ENCODE data around the gene NCOA7. TPM values are rescaled to one million over a fixed set of nuclear protein-coding genes. Genes with fewer than 3 reads are reported as not detected.

Gene NCOA7
- total RNA-seq, 2 donors from 2014 or later = 11.4 to 15.2 TPM

GRCh38 chr6:125962900-125963497 is 172.2 kb downstream of the NCOA7 start:
- H3K27ac Mint-ChIP-seq = no peak overlapping the region
- Histone ChIP-seq H3K4me3 (ENCODE audit: low read length) (peak overlapping the region; percentile 61), H3K4me1 (ENCODE audit: control insufficient read depth, insufficient read depth, low read length) (no peaks in the 10 kb centered on the region), H3K9ac (ENCODE audit: extremely low read depth, low read length, poor library complexity, severe bottlenecking) (no peak overlapping the region), H3K27me3 (ENCODE audit: control insufficient read depth, insufficient read depth, low read length, poor library complexity, severe bottlenecking) (no peaks in the 10 kb centered on the region), H3K27ac (ENCODE audit: low read depth, low read length) (no peak overlapping the region), H3K9me3 (ENCODE audit: control insufficient read depth, low read length) (no peaks in the 10 kb centered on the region), H3K36me3 (ENCODE audit: control insufficient read depth, insufficient read depth, low read length) (peaks cover 6% of the 10 kb centered on the region)
- H3K9me3 Mint-ChIP-seq = no peaks in the 10 kb centered on the region
- WGBS, 2 experiments (ENCODE audit: insufficient coverage in 1 of 2, insufficient read length in 1 of 2) = 81 to 99% methylated on average over 7 to 8 of the region's 8 CpGs
- no peaks in the 10 kb centered on the region for H3K27me3 Mint-ChIP-seq (ENCODE audit: insufficient read depth)
- no peak for DNase-seq
- TF ChIP-seq CTCF (conservative IDR thresholded peaks at IDR 0.05) = no peak
- peak overlapping the region; percentile 14 for H3K4me3 Mint-ChIP-seq
- H3K36me3 Mint-ChIP-seq (ENCODE audit: low read depth) = peaks cover 7% of the 10 kb centered on the region
- peaks cover 25% of the 10 kb centered on the region for H3K4me1 Mint-ChIP-seq

- Mint-ChIP-seq H3K36me3 (ENCODE audit: low read depth) (peaks cover 15% of the 10 kb centered on the region), H3K4me1 (peaks cover 25% of the 10 kb centered on the region), H3K4me3 (no peak overlapping the region), H3K27ac (no peak overlapping the region), H3K9me3 (no peaks in the 10 kb centered on the region), H3K27me3 (ENCODE audit: insufficient read depth) (no peaks in the 10 kb centered on the region)
- H3K36me3 ChIP-seq (ENCODE audit: control insufficient read depth, insufficient read depth, low read length) = peaks cover 9% of the 10 kb centered on the region
- 97 to 100% methylated on average over 2 of the region's 2 CpGs for WGBS, 2 experiments (ENCODE audit: insufficient coverage in 1 of 2, insufficient read length in 1 of 2)
- TF ChIP-seq CTCF (conservative IDR thresholded peaks at IDR 0.05) = no peak
- H3K27me3 ChIP-seq (ENCODE audit: control insufficient read depth, insufficient read depth, low read length, poor library complexity, severe bottlenecking) = no peaks in the 10 kb centered on the region
- DNase-seq = no peak
- no peaks in the 10 kb centered on the region for H3K4me1 ChIP-seq (ENCODE audit: control insufficient read depth, insufficient read depth, low read length)
- no peak overlapping the region for H3K9ac ChIP-seq (ENCODE audit: extremely low read depth, low read length, poor library complexity, severe bottlenecking)
- H3K9me3 ChIP-seq (ENCODE audit: control insufficient read depth, low read length) = no peaks in the 10 kb centered on the region
- H3K4me3 ChIP-seq (ENCODE audit: low read length) = no peak overlapping the region
- no peak overlapping the region for H3K27ac ChIP-seq (ENCODE audit: low read depth, low read length)
These were observed 173.1 kb downstream of the NCOA7 start for GRCh38 chr6:125963817-125964216.

GRCh38 chr6:125966569-125966968 is 175.8 kb downstream of the NCOA7 start:
- 100% methylated on average over 1 of the region's 1 CpG for WGBS, 2 experiments (ENCODE audit: insufficient coverage in 1 of 2, insufficient read length in 1 of 2)
- no peaks in the 10 kb centered on the region for H3K27me3 Mint-ChIP-seq (ENCODE audit: insufficient read depth)
- Histone ChIP-seq H3K4me1 (ENCODE audit: control insufficient read depth, insufficient read depth, low read length) (no peaks in the 10 kb centered on the region), H3K4me3 (ENCODE audit: low read length) (no peak overlapping the region), H3K27ac (ENCODE audit: low read depth, low read length) (no peak overlapping the region), H3K27me3 (ENCODE audit: control insufficient read depth, insufficient read depth, low read length, poor library complexity, severe bottlenecking) (no peaks in the 10 kb centered on the region), H3K36me3 (ENCODE audit: control insufficient read depth, insufficient read depth, low read length) (peaks cover 9% of the 10 kb centered on the region), H3K9ac (ENCODE audit: extremely low read depth, low read length, poor library complexity, severe bottlenecking) (no peak overlapping the region), H3K9me3 (ENCODE audit: control insufficient read depth, low read length) (no peaks in the 10 kb centered on the region)
- H3K4me3 Mint-ChIP-seq = no peak overlapping the region
- no peak for TF ChIP-seq CTCF (conservative IDR thresholded peaks at IDR 0.05)
- H3K9me3 Mint-ChIP-seq = no peaks in the 10 kb centered on the region
- H3K4me1 Mint-ChIP-seq = peaks cover 25% of the 10 kb centered on the region
- H3K27ac Mint-ChIP-seq = no peak overlapping the region
- H3K36me3 Mint-ChIP-seq (ENCODE audit: low read depth) = peaks cover 16% of the 10 kb centered on the region
- DNase-seq = no peak
